GM12875 (cell line): ENCODE data around the gene CFAP58.

ENCODE experiments used
- H3K4me3 ChIP-seq: one replicate; pipeline ENCODE4 v1.5.1; 2011; ENCODE audit warnings: low read depth, low read length, control low read depth
- TF ChIP-seq, protein P1 (sequence below): IDR thresholded peaks from 2 replicates; pipeline ENCODE4 v1.5.1; 2011; ENCODE audit warnings: low read depth, mild to moderate bottlenecking, control low read depth, inconsistent platforms, low read length, moderate library complexity, borderline replicate concordance; ENCODE audit not compliant: insufficient read depth

Gene CFAP58

DNA sequence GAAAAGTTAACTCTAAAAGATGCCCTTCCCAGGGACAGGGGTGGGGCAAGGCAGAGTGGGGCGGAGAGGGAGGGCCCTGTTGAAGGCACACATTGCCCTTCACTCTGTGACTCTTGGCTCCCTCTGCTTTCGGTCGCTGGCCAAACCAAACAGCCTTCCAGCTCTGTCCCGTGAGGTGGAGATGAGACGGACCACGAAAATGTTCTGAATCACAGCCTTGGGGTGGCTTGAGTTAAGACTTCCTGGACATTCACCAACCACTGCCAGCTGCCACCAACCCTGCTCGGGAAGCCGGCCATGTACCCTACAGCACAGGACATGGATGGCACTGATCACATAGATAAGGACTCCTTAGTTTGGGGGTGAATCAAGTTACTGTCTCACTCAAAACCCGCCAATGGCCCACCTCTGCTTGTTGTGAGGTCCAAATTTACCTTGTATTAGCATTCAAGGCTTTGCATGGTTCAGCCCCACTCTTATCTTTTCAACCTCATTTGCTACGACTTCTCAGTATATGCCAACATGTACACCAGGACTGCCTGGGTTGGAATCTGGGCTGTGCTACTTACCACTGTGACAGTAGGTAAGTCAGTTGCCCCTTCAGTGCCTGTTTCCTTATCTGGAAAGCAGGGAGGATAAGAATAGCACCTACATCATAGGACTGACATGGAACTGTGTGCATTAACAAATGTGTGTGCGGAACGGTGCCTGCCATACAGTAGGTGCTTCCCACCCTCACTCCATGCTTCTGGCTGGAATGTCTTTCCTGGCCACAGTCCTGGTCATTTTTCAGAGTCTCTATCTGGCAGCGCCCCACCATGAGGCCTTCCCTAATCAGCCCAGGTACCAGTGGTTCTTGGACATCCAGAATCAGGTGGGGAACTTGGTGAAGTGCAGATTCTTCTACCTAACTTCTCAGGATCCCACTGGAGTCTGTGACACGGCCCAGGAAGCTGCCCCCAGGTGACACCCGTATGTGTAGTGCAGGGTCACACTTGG lies 43.4 kb upstream of the CFAP58 start:
- no peak overlapping the region for H3K4me3 ChIP-seq
- TF ChIP-seq, protein P1, sequence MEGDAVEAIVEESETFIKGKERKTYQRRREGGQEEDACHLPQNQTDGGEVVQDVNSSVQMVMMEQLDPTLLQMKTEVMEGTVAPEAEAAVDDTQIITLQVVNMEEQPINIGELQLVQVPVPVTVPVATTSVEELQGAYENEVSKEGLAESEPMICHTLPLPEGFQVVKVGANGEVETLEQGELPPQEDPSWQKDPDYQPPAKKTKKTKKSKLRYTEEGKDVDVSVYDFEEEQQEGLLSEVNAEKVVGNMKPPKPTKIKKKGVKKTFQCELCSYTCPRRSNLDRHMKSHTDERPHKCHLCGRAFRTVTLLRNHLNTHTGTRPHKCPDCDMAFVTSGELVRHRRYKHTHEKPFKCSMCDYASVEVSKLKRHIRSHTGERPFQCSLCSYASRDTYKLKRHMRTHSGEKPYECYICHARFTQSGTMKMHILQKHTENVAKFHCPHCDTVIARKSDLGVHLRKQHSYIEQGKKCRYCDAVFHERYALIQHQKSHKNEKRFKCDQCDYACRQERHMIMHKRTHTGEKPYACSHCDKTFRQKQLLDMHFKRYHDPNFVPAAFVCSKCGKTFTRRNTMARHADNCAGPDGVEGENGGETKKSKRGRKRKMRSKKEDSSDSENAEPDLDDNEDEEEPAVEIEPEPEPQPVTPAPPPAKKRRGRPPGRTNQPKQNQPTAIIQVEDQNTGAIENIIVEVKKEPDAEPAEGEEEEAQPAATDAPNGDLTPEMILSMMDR: no peak

DNA sequence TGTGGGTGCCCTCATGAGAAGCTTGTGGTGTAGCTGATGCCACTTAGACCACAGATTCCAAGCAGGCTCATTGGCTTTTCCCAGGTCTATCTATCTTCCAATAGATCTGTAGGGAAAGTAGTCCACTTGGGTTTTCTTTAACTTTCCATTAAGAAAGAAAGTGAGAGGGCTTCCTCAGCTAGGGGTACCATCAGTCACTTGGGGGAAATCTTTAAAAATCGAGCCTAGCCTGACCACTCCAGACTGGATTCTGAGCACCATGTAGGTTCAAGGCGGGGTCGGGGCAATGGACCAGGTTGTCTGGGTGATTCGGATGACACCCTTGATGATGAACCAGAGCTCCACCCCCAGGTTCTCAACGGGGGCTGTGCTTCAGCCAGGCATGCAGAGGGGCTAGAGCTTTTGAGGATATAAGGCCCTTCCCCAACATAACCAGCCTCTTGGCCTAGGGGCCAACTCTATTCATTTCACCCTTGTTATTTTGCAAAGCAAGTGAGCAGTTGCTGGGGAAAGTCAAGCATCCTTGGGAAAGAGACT lies 42.4 kb upstream of the CFAP58 start:
- no peak overlapping the region for H3K4me3 ChIP-seq
- TF ChIP-seq, protein P1: no peak

DNA sequence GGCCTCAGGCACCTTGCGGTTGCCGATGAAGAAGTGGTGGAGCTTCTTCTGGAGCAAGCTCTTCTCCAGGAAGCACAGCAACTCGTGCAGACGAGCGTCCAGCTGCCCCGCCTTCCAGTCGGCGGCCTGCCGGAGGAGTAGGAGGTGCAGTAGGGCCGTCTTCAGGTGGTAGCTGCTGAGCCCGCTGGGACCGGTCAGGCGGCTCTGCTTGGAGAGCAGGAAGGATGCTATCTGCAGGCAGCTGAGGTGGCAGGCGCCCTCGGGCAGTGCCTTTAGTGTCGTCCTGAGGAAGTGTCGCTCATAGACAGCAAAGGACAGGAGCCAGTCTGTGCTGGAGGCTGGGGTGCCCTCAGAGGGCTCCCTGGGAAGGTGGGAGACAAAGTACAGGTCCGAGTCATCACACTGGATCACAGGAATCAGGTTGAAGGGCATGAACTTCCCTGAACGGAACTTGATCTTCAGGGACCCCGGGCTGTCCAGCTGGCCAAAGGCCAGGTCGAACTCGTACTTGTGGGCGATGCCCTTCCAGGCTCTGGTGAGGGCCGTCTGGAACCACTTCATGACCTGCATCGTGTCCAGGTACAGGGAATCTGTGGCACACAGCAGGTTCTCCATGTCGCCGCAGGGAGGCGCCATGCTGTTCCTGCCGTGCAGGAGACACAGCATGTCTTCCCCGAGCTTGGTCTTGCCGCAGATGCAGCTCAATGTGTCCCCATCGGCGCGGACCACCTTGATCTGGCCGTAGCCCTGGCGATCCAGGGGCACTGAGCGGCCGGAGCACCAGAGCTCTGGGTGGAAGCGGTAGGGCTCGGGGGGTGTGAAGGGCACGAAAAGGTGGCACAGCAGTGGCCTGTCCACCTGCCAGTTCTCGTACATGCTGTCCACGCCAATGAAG lies 38.8 kb upstream of the CFAP58 start:
- H3K4me3 ChIP-seq: no peak overlapping the region
- TF ChIP-seq, protein P1: no peak

DNA sequence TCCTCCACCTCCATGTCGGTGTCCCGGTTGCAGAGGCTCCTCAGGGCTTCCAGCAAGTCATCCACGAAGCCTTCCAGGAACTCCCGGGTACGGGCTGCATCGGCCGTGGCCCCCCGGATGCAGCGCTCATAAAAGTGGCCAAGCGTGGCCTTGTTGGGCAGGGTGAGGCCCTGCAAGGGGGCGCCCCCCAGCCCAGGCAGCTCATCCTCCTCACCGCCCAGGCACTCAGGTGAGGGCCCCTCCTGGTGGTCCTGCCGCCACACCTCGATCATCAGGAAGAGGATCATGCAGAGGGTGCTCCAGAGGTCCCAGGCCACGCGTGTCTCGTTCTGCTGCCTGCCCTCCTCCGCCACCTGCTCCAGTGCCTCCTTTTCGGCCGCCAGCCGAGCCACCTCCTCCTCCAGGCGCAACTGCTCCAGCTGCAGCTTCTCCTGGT lies 38.1 kb upstream of the CFAP58 start:
- H3K4me3 ChIP-seq: no peak overlapping the region
- TF ChIP-seq, protein P1: no peak

DNA sequence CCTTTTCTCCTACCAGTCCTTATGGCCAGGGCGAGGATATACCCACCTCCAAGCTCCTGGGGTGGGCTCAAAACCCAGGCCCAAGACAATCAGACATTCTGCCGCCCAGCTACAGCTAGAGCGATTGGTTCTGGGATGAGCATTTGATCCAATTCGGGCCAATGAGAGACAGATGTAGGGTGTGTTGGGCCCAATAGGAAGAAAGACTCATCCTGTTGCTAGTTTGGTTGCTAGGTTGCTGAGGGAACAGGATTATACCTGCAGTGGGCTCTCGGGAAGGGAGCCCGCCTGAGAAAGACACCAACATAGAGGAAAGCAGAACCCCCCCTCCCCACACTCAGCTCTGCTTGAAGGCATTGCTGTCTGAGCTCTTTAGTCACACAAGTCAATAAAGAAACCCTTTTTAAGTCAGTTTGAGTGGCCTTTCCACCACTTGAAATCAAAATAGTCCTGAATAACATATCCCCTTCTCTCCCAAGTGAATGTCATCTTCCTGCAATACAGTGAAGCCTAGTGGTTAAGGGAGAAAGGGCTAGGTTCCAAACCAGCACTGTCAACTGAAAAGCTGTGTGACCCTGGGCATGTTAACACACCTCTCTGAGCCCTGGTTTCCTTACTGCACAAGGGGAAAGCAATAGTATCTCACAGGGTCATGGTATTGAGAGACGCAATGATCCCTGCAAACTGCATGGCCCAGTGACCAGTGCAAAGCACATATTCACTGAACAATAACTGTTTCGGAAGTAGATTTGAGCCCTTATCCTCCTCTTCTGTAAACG lies 37.1 kb upstream of the CFAP58 start:
- TF ChIP-seq, protein P1: no peak
- no peak overlapping the region for H3K4me3 ChIP-seq

DNA sequence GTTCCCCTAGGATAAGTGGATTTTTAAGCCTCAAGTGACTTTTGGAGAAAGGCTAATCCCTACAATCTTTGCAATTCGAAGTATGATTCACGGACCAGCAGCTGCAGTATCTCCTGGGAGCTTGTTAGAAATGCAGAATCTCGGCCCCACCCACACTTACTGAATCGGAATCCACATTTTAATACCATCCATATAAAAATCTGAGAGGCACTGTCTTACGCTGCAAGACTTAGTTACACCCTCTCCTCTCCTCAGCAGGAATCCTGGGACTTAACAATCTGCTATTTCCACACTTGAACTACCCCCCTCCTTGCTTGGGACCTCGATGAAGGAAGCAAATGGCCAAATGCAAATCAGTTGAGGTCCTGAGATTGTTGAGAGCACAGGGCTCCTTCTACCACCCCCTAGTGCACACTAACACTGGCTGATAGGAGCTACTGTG lies 36.3 kb upstream of the CFAP58 start:
- H3K4me3 ChIP-seq: no peak overlapping the region
- TF ChIP-seq, protein P1: no peak
